C4-2B (cell line): ENCODE data around the gene SNX24.

Source experiments
- CTCF ChIP-seq: fragments of 450-650 bp; conservative IDR thresholded peaks from 2 replicates; pipeline ENCODE4 v1.5.1; 2017; ENCODE audit warnings: mild to moderate bottlenecking
- ZFX ChIP-seq: fragments of 450-650 bp; IDR thresholded peaks from 2 replicates; pipeline ENCODE4 v1.6.1; 2017

- TF ChIP-seq CTCF: no peak
- no peak for TF ChIP-seq ZFX
Measured at GRCh38 chr5:122978068-122978467, 132.7 kb downstream of the SNX24 start.
